ENCODE data around the gene KCNQ5. TPM values are rescaled to one million over a fixed set of nuclear protein-coding genes. Genes with fewer than 3 reads are reported as not detected.

KCNQ5 gene
- total RNA-seq, 4 donors from 2014 or later = 0.96 to 3.4 (median 1.5) TPM

DNA sequence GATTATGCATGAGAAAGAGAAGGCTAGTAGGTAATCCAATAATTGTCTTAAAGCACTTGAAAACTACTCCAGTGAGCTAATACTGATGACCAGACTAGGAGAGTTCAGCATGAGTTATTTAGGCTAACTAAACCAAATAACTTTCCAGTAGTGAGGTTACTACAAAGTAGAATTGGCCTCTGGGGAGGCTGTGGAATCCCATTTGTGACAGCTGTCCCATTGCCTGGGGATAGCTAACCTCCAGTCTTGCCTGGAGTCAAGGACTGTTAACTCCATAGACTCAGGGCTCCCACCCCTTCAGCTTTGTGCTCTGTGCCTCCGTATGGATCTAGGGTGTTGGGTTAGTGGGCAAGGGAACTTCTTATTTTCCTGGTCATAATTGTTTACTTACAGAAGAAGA lies 51.0 kb downstream of the KCNQ5 start:
- no peak overlapping the region for H3K27ac ChIP-seq
- no peak overlapping the region for H3K4me3 ChIP-seq
- WGBS, 2 donors (ENCODE audit: low coverage in 1 of 2) = no CpG with 5 or more reads among the region's 1 CpG
- H3K27me3 ChIP-seq = no peaks in the 10 kb centered on the region
- ATAC-seq = no peak
- H3K4me1 ChIP-seq = no peaks in the 10 kb centered on the region
- no peak for TF ChIP-seq POLR2A (IDR thresholded peaks at IDR 0.05)
- no peaks in the 10 kb centered on the region for H3K36me3 ChIP-seq
- no peaks in the 10 kb centered on the region for H3K9me3 ChIP-seq

DNA sequence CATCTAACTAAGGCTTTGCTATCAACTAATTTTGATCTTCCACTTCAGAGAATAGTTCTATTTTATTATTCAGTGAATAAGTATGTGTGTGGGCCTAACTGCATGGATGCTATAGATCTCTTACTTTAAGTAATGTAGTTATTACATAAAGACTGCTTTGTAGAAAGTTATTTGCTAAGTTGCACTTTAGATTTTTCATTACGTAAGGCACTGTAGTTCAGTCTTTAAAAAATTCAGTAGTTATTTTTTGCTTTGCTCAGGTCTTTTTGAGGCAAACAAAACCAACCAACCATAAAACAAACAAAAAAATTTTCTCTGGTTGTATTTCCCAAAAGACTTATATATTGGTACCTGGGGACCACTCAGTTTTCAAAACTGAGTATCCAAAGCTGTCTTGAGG lies 53.0 kb downstream of the KCNQ5 start:
- Histone ChIP-seq H3K4me1 (no peaks in the 10 kb centered on the region), H3K9me3 (no peaks in the 10 kb centered on the region), H3K27ac (no peak overlapping the region), H3K27me3 (no peaks in the 10 kb centered on the region), H3K36me3 (no peaks in the 10 kb centered on the region), H3K4me3 (no peak overlapping the region)
- ATAC-seq = no peak
- WGBS, 2 donors (ENCODE audit: low coverage in 1 of 2) = 90 to 95% methylated on average over 1 of the region's 1 CpG
- TF ChIP-seq POLR2AphosphoS5 (IDR thresholded peaks at IDR 0.05) (no peak), POLR2A (IDR thresholded peaks at IDR 0.05) (no peak), EP300 (IDR thresholded peaks at IDR 0.05) (no peak)
- TF ChIP-seq, protein P1, sequence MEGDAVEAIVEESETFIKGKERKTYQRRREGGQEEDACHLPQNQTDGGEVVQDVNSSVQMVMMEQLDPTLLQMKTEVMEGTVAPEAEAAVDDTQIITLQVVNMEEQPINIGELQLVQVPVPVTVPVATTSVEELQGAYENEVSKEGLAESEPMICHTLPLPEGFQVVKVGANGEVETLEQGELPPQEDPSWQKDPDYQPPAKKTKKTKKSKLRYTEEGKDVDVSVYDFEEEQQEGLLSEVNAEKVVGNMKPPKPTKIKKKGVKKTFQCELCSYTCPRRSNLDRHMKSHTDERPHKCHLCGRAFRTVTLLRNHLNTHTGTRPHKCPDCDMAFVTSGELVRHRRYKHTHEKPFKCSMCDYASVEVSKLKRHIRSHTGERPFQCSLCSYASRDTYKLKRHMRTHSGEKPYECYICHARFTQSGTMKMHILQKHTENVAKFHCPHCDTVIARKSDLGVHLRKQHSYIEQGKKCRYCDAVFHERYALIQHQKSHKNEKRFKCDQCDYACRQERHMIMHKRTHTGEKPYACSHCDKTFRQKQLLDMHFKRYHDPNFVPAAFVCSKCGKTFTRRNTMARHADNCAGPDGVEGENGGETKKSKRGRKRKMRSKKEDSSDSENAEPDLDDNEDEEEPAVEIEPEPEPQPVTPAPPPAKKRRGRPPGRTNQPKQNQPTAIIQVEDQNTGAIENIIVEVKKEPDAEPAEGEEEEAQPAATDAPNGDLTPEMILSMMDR (IDR thresholded peaks at IDR 0.05) = no peak

DNA sequence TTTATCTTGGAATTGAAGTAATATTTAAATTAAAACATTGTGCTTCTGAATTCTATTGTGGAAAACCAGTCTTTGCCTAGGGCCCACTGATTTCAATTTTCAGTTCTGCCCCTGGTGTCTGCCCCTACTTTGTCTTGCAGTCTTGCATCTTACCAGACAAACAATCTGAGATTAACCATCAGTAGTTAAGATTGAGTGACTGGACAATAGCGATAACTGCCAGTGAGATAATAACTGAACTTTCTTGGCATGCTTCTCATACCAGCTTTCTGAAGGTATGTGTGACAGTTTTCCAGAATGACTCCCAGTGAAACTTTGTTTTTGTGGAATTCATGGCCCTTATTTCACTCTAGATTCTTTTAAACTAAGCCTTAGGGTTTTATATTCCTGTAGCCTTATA lies 53.5 kb downstream of the KCNQ5 start:
- TF ChIP-seq EP300 (IDR thresholded peaks at IDR 0.05) (no peak), POLR2AphosphoS5 (IDR thresholded peaks at IDR 0.05) (no peak), POLR2A (IDR thresholded peaks at IDR 0.05) (no peak)
- TF ChIP-seq, protein P1 (IDR thresholded peaks at IDR 0.05) = no peak
- WGBS, 2 donors (ENCODE audit: low coverage in 1 of 2) = 62 to 86% methylated on average over 1 of the region's 1 CpG
- Histone ChIP-seq H3K36me3 (no peaks in the 10 kb centered on the region), H3K4me1 (no peaks in the 10 kb centered on the region), H3K9me3 (no peaks in the 10 kb centered on the region), H3K27me3 (no peaks in the 10 kb centered on the region), H3K4me3 (no peak overlapping the region), H3K27ac (no peak overlapping the region)
- ATAC-seq = no peak

DNA sequence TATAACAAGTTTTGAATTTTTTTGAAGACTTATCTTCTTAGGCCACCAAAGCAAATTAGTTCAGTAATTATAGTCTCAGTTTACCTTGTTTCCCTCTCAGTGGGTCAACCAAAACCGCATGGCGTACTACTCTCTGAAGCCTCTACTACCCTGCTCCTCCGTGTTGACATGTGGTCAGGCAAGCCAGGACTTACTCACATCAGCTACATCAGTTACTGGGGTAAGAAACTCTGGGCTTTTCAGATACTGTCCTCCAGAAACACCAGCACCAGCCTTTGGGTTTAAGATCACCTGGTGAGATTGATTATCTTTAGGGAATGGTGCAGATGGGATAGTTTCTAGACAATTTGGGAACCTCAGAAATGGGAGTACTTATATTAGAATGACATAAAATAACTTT lies 55.1 kb downstream of the KCNQ5 start:
- Histone ChIP-seq H3K27me3 (no peaks in the 10 kb centered on the region), H3K27ac (no peak overlapping the region), H3K4me1 (no peaks in the 10 kb centered on the region), H3K36me3 (no peaks in the 10 kb centered on the region), H3K9me3 (no peaks in the 10 kb centered on the region), H3K4me3 (no peak overlapping the region)
- WGBS, 2 donors (ENCODE audit: low coverage in 1 of 2) = 88% methylated on average over 3 of the region's 3 CpGs; no CpG with 5 or more reads in 1 of the 2 donors
- TF ChIP-seq, protein P1 (IDR thresholded peaks at IDR 0.05) = no peak
- TF ChIP-seq POLR2A (IDR thresholded peaks at IDR 0.05) (no peak), EP300 (IDR thresholded peaks at IDR 0.05) (no peak), POLR2AphosphoS5 (IDR thresholded peaks at IDR 0.05) (no peak)
- ATAC-seq = no peak

DNA sequence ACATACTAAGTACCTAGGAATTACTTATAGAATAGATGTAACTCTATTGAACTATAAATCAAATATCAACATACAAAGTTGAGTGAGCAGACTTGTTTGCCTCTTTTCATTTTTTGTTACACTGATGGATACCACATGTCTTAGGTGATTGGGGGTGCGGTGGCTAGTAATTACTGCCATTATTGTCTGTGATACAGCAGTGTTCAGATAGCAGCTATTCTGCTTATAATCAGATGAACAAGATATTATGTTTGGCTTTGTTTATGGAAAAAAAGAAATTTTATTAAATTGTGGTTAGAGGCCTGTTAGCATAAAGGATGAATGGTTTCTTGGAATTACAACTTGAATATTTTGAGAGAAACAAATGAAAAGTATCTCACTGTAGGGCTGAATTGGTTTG lies 55.9 kb downstream of the KCNQ5 start:
- no peaks in the 10 kb centered on the region for H3K4me1 ChIP-seq
- H3K27me3 ChIP-seq = no peaks in the 10 kb centered on the region
- WGBS, 2 donors (ENCODE audit: low coverage in 1 of 2) = 70 to 83% methylated on average over 1 of the region's 1 CpG
- no peaks in the 10 kb centered on the region for H3K36me3 ChIP-seq
- H3K9me3 ChIP-seq = no peaks in the 10 kb centered on the region
- H3K27ac ChIP-seq = no peak overlapping the region
- TF ChIP-seq POLR2A (IDR thresholded peaks at IDR 0.05) = no peak
- no peak for TF ChIP-seq POLR2AphosphoS5 (IDR thresholded peaks at IDR 0.05)
- TF ChIP-seq, protein P1 (IDR thresholded peaks at IDR 0.05) = no peak
- TF ChIP-seq EP300 (IDR thresholded peaks at IDR 0.05) = no peak
- ATAC-seq = no peak
- H3K4me3 ChIP-seq = no peak overlapping the region
